IMR-90 (cell line): ENCODE results near the gene SLC6A12. TPM values are rescaled to one million over a fixed set of nuclear protein-coding genes. Genes with fewer than 3 reads are reported as not detected.
A peak's percentile ranks its signal among the peaks of the same experiment; 100 is the strongest.

Source experiments
- ATAC-seq: fragments of 200-7000 bp; cut with Tn5 transposase; 2 replicates; pipeline ENCODE4 v1.9.1; 2020; ENCODE audit warnings: low read depth, mild to moderate bottlenecking, moderate library complexity
- BruUV-seq: library from RNA; stranded (reverse); fragments of 400-500 nt; replicated peaks from 2 replicates; lab custom pipeline; 2021; lab: Mats Ljungman, UMichigan
- CTCF ChIA-PET: fragments of 300-600 bp; formaldehyde crosslinking; extraction: SDS; loops from one replicate; lab custom pipeline; 2021; ENCODE audit warnings: antibody characterized with exemption; lab: Yijun Ruan, JAX
- POLR2A ChIA-PET: fragments of 300-600 bp; sonication (Branson Sonifier 250); formaldehyde crosslinking; loops from one replicate; lab custom pipeline; 2022; ENCODE audit warnings: antibody characterized with exemption; ENCODE audit not compliant: unreplicated experiment; lab: Charles Lee
- DNase-seq: peaks from one replicate; pipeline ENCODE4 v3.0.0; 2013
- H2AFZ ChIP-seq: replicated peaks from 2 replicates; pipeline ENCODE3; 2013; ENCODE audit warnings: low read length, mild to moderate bottlenecking; ENCODE audit not compliant: poor library complexity
- H2AK5ac ChIP-seq: 2 replicates; pipeline ENCODE4 v1.6.1; 2013; ENCODE audit warnings: low read depth, low read length, inconsistent platforms
- H2AK9ac ChIP-seq: replicated peaks from 2 replicates; pipeline ENCODE3; 2013; ENCODE audit warnings: mild to moderate bottlenecking, low read depth, low read length, moderate library complexity; ENCODE audit not compliant: poor library complexity
- H2BK120ac ChIP-seq: 2 replicates; pipeline ENCODE4 v1.6.1; 2013; ENCODE audit warnings: low read depth, low read length, inconsistent platforms
- H2BK15ac ChIP-seq: 3 replicates; pipeline ENCODE4 v1.6.1; 2013; ENCODE audit warnings: low read depth, low read length, inconsistent platforms
- H2BK20ac ChIP-seq: 2 replicates; pipeline ENCODE4 v1.6.1; 2013; ENCODE audit warnings: low read depth, mild to moderate bottlenecking, inconsistent platforms, low read length, moderate library complexity
- H2BK5ac ChIP-seq: 2 replicates; pipeline ENCODE4 v1.6.1; 2013; ENCODE audit warnings: mild to moderate bottlenecking, low read depth, low read length, inconsistent platforms; ENCODE audit not compliant: poor library complexity, severe bottlenecking
- H3K14ac ChIP-seq: replicated peaks from 2 replicates; pipeline ENCODE4 v1.6.1; 2013; ENCODE audit warnings: low read depth, low read length, inconsistent platforms
- H3K18ac ChIP-seq: 2 replicates; pipeline ENCODE4 v1.6.1; 2013; ENCODE audit warnings: low read depth, low read length, control low read depth
- H3K23ac ChIP-seq: 2 replicates; pipeline ENCODE4 v1.6.1; 2013; ENCODE audit warnings: low read depth, low read length, inconsistent platforms
- H3K27ac ChIP-seq: 2 replicates; pipeline ENCODE4 v1.5.1; 2013; ENCODE audit warnings: mild to moderate bottlenecking, control low read depth, low read length; ENCODE audit not compliant: insufficient read depth
- H3K27me3 ChIP-seq: 2 replicates; pipeline ENCODE4 v1.6.1; 2013; ENCODE audit warnings: low read length; ENCODE audit not compliant: control insufficient read depth, insufficient read depth
- H3K36me3 ChIP-seq: 2 replicates; pipeline ENCODE4 v1.6.1; 2013; ENCODE audit warnings: low read length, mixed read lengths; ENCODE audit not compliant: control insufficient read depth, insufficient read depth
- H3K4ac ChIP-seq: 2 replicates; pipeline ENCODE4 v1.6.1; 2013; ENCODE audit warnings: low read depth, low read length, inconsistent platforms
- H3K4me1 ChIP-seq: 2 replicates; pipeline ENCODE4 v1.6.1; 2013; ENCODE audit warnings: low read length, mixed read lengths; ENCODE audit not compliant: control insufficient read depth, insufficient read depth
- H3K4me2 ChIP-seq: 2 replicates; pipeline ENCODE4 v1.6.1; 2013; ENCODE audit warnings: low read depth, mild to moderate bottlenecking, control low read depth, low read length, moderate library complexity
- H3K4me3 ChIP-seq: 2 replicates; pipeline ENCODE4 v1.5.1; 2013; ENCODE audit warnings: low read depth, mild to moderate bottlenecking, control low read depth, low read length, moderate library complexity; ENCODE audit not compliant: insufficient read depth
- H3K56ac ChIP-seq: 2 replicates; pipeline ENCODE4 v1.6.1; 2013; ENCODE audit warnings: low read length, inconsistent platforms; ENCODE audit not compliant: insufficient read depth; ENCODE audit errors: extremely low read depth
- H3K79me1 ChIP-seq, 2 experiments: 2 replicates each; pipeline ENCODE4 v1.6.1; 2013; ENCODE audit warnings: low read length in 2 of 2, inconsistent platforms in 1 of 2, low read depth in 1 of 2
- H3K9ac ChIP-seq: 2 replicates; pipeline ENCODE4 v1.6.1; 2013; ENCODE audit warnings: low read depth, low read length, control low read depth
- H3K9me1 ChIP-seq: 2 replicates; pipeline ENCODE4 v1.6.1; 2013; ENCODE audit warnings: low read length, inconsistent platforms; ENCODE audit not compliant: insufficient read depth
- H3K9me3 ChIP-seq: 2 replicates; pipeline ENCODE4 v1.6.1; 2013; ENCODE audit warnings: low read length; ENCODE audit not compliant: control insufficient read depth, insufficient read depth
- H4K20me1 ChIP-seq: 2 replicates; pipeline ENCODE4 v1.6.1; 2013; ENCODE audit warnings: low read length, inconsistent platforms; ENCODE audit not compliant: insufficient read depth
- H4K5ac ChIP-seq: 2 replicates; pipeline ENCODE4 v1.6.1; 2013; ENCODE audit warnings: mild to moderate bottlenecking, low read depth, low read length, control low read depth
- H4K8ac ChIP-seq, 2 experiments: 2 replicates each; pipeline ENCODE4 v1.6.1; 2013; ENCODE audit warnings: low read depth in 2 of 2, low read length in 2 of 2, control low read depth in 1 of 2, inconsistent platforms in 1 of 2
- H4K91ac ChIP-seq: 2 replicates; pipeline ENCODE4 v1.6.1; 2013; ENCODE audit warnings: low read depth, low read length, inconsistent platforms; ENCODE audit not compliant: insufficient read depth
- CHD1 ChIP-seq: IDR thresholded peaks from 2 replicates; pipeline ENCODE4 v1.6.1; 2012; ENCODE audit warnings: low read depth, low read length, improper control_type of control experiment
- FOS ChIP-seq: fragments of 150-350 bp; IDR thresholded peaks from 2 replicates; pipeline ENCODE4 v1.6.1; 2016; ENCODE audit warnings: low read depth, low read length
- MAFK ChIP-seq: IDR thresholded peaks from 2 replicates; pipeline ENCODE4 v1.6.1; 2012; ENCODE audit warnings: low read depth, low read length, improper control_type of control experiment
- MAZ ChIP-seq: IDR thresholded peaks from 2 replicates; pipeline ENCODE4 v1.6.1; 2012; ENCODE audit warnings: low read depth, mild to moderate bottlenecking, low read length, improper control_type of control experiment, moderate library complexity, borderline replicate concordance
- RAD21 ChIP-seq: IDR thresholded peaks from 2 replicates; pipeline ENCODE4 v1.6.1; 2012; ENCODE audit warnings: low read length, improper control_type of control experiment
- RCOR1 ChIP-seq: IDR thresholded peaks from 2 replicates; pipeline ENCODE4 v1.6.1; 2012; ENCODE audit warnings: mild to moderate bottlenecking, low read length, improper control_type of control experiment; ENCODE audit not compliant: insufficient replicate concordance
- WGBS, 2 experiments: methylation state at CpG; one replicate each; pipeline versions ENCODE4 v1.1.5 to v1.1.7; 2013; ENCODE audit warnings: missing lambda C conversion rate in 2 of 2; ENCODE audit not compliant: insufficient read length in 1 of 2; ENCODE audit errors: extremely low coverage in 2 of 2; 5-methylcytosine and 5-hydroxymethylcytosine counted together
- dilution Hi-C: fragments of 300-500 bp; cut with HindIII; formaldehyde crosslinking; loops from one replicate; pipeline ENCODE4 v1.14.3; 2018; ENCODE audit warnings: low sequenced_read_pairs; ENCODE audit not compliant: unreplicated experiment
- in situ Hi-C: fragments of 300-500 bp; cut with MboI; formaldehyde crosslinking; loops from 3 replicates; pipeline ENCODE4 v1.14.3; 2019; ENCODE audit warnings: low sequenced_read_pairs, inconsistent platforms, mixed read lengths
- intact Hi-C: fragments of 100-400 bp; cut with micrococcal nuclease; formaldehyde crosslinking; loops from 2 replicates; pipeline ENCODE4 v1.10.0; 2022
- polyA plus RNA-seq, 3 experiments: library from polyadenylated mRNA; depleted of rRNA; stranded (reverse); fragments of >200 nt; gene quantifications; 2 replicates each; pipeline ENCODE4 v1.2.3, GENCODE V29; 2012; ENCODE audit warnings: low replicate concordance in 1 of 3
- total RNA-seq: library from RNA; depleted of rRNA; stranded (reverse); fragments of >200 nt; gene quantifications from 2 replicates; pipeline ENCODE4 v1.2.3, GENCODE V29; 2012

The SLC6A12 gene
- total and polyA plus RNA-seq, 2 of the 4 experiments (the other 2 are of a cell fraction) = not detected

GRCh38 chr12:177980-178828 is 35.8 kb downstream of the SLC6A12 start:
- Histone ChIP-seq H3K27ac (no peak overlapping the region), H2AFZ (peak overlapping the region; percentile 39), H3K9me3 (no peaks in the 10 kb centered on the region), H3K4me2 (no peak overlapping the region), H3K14ac (no peak overlapping the region), H3K9ac (no peak overlapping the region), H3K36me3 (no peaks in the 10 kb centered on the region), H2BK20ac (peak overlapping the region; percentile 43; the same call in 1 of the 2 replicates), H4K5ac (no peak overlapping the region), H4K91ac (no peak overlapping the region), H3K56ac (no peak overlapping the region), H2AK9ac (no peak overlapping the region), H2AK5ac (peak overlapping the region; percentile 86), H3K18ac (no peak overlapping the region), H3K27me3 (no peaks in the 10 kb centered on the region; the same call in 1 of the 2 replicates), H3K79me1 (peaks cover 0 to 7% of the 10 kb centered on the region in 2 experiments; a peak in 1 of 4 replicates), H2BK120ac (peak overlapping the region; percentile 92), H3K4ac (peak overlapping the region; percentile 45), H3K23ac (no peak overlapping the region), H4K20me1 (no peaks in the 10 kb centered on the region), H3K4me1 (peaks cover 29% of the 10 kb centered on the region), H2BK15ac (peak overlapping the region; percentile 73; the same call in 1 of the 3 replicates), H4K8ac (no peak overlapping the region), H3K4me3 (no peak overlapping the region), H2BK5ac (no peak overlapping the region), H3K9me1 (peaks cover 32% of the 10 kb centered on the region)
- 91% methylated on average over 9 of the region's 20 CpGs; no CpG with 5 or more reads in 1 of the 2 experiments for WGBS, 2 experiments
- POLR2A ChIA-PET = no interaction called here
- ATAC-seq = no peak
- in situ Hi-C loops (no loop called here), intact Hi-C loops (no loop called here), dilution Hi-C loops (no loop called here)
- TF ChIP-seq MAFK (no peak), MAZ (no peak), FOS (no peak), RCOR1 (no peak), CHD1 (no peak), RAD21 (no peak)
- CTCF ChIA-PET = no interaction called here
- DNase-seq = no peak
- no TSS peak for BruUV-seq
